ENCODE data around the gene FRMD3. TPM values are rescaled to one million over a fixed set of nuclear protein-coding genes. Genes with fewer than 3 reads are reported as not detected.

The FRMD3 gene
- total RNA-seq, 1 experiment from 2014 or later: 0.55 TPM

DNA sequence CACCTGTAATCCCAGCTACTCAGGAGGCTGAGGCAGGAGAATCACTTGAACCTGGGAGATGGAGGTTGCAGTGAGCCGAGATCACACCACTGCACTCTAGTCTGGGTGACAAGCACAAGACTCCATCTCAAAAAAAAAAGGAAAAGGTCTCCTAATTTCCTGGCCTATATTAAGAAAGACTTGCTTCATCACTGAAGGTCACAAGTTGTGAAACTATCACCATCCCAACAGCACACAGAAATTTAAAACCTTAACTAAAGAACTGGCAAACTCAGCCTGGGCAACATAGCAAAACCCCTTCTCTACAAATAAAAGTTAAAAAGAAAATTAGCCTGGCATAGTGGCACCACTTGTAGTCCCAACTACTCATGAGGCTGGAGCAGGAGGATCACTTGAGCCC, 17.2 kb downstream of the FRMD3 start:
- Histone ChIP-seq H3K23me2 (ENCODE audit: insufficient read length, low read depth, low read length, poor library complexity, severe bottlenecking) (no peaks in the 10 kb centered on the region), H2AFZ (ENCODE audit: low read length) (no peak overlapping the region), H2BK12ac (ENCODE audit: insufficient read length, low read depth, low read length) (no peak overlapping the region), H3K4ac (ENCODE audit: low read depth, low read length) (no peak overlapping the region), H4K5ac (ENCODE audit: insufficient read length, low read depth, low read length) (no peak overlapping the region), H4K20me1 (ENCODE audit: control insufficient read depth, insufficient read depth, insufficient read length) (no peaks in the 10 kb centered on the region), H3K4me2 (ENCODE audit: insufficient read depth, insufficient read length, low read length) (no peak overlapping the region), H4K91ac (ENCODE audit: insufficient read length, low read depth, low read length) (no peak overlapping the region), H2AK5ac (ENCODE audit: insufficient read length, low read length) (no peak overlapping the region), H3T11ph (ENCODE audit: low read length) (no peak overlapping the region), H3K23ac (ENCODE audit: insufficient read length, low read depth, low read length) (no peak overlapping the region), H2BK15ac (ENCODE audit: low read depth, low read length) (no peak overlapping the region), H2BK20ac (ENCODE audit: low read depth, low read length, poor library complexity, severe bottlenecking) (no peak overlapping the region), H3K79me2 (ENCODE audit: insufficient read depth, low read length) (no peaks in the 10 kb centered on the region), H3K18ac (ENCODE audit: insufficient read length, low read depth, low read length) (no peak overlapping the region), H3K4me1 (ENCODE audit: insufficient read depth, low read length) (no peaks in the 10 kb centered on the region), H3K27ac (ENCODE audit: insufficient read length, low read depth, low read length) (no peak overlapping the region), H4K8ac (replicated peaks; ENCODE audit: insufficient read length, low read depth, low read length) (no peak overlapping the region), H3K27me3 (ENCODE audit: insufficient read depth, low read length) (no peaks in the 10 kb centered on the region), H2BK5ac (ENCODE audit: insufficient read length, low read length) (no peak overlapping the region), H3K9me3 (ENCODE audit: control insufficient read depth, low read depth, low read length) (no peaks in the 10 kb centered on the region), H3K9ac (ENCODE audit: extremely low read depth, insufficient read length, low read length) (no peak overlapping the region), H3K56ac (ENCODE audit: insufficient read length, low read depth, low read length) (no peak overlapping the region), H3K79me1 (ENCODE audit: insufficient read depth, low read depth, low read length, poor library complexity, severe bottlenecking) (no peaks in the 10 kb centered on the region), H3K14ac (ENCODE audit: insufficient read depth, low read length) (no peak overlapping the region), H2BK120ac (ENCODE audit: low read depth, low read length, poor library complexity, severe bottlenecking) (no peak overlapping the region)
- H3K36me3 Mint-ChIP-seq (ENCODE audit: insufficient read depth in 1 of 3, low read depth in 3 of 3): peaks cover 0 to 4% (median 0%) of the 10 kb centered on the region in 3 experiments; a peak in 3 of 7 replicates
- H3K9me3 Mint-ChIP-seq: peaks cover 3 to 16% of the 10 kb centered on the region in 2 experiments
- no peak for DNase-seq
- H3K27me3 Mint-ChIP-seq (ENCODE audit: low read depth): peaks cover 5% of the 10 kb centered on the region
- no peak overlapping the region for H3K4me3 Mint-ChIP-seq
- TF ChIP-seq, protein P1, sequence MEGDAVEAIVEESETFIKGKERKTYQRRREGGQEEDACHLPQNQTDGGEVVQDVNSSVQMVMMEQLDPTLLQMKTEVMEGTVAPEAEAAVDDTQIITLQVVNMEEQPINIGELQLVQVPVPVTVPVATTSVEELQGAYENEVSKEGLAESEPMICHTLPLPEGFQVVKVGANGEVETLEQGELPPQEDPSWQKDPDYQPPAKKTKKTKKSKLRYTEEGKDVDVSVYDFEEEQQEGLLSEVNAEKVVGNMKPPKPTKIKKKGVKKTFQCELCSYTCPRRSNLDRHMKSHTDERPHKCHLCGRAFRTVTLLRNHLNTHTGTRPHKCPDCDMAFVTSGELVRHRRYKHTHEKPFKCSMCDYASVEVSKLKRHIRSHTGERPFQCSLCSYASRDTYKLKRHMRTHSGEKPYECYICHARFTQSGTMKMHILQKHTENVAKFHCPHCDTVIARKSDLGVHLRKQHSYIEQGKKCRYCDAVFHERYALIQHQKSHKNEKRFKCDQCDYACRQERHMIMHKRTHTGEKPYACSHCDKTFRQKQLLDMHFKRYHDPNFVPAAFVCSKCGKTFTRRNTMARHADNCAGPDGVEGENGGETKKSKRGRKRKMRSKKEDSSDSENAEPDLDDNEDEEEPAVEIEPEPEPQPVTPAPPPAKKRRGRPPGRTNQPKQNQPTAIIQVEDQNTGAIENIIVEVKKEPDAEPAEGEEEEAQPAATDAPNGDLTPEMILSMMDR (conservative IDR thresholded peaks at IDR 0.05): no peak
- H3K27ac Mint-ChIP-seq: no peak overlapping the region
- no CpG with 5 or more reads among the region's 1 CpG for WGBS (ENCODE audit: extremely low coverage, insufficient read length, low lambda C conversion rate)
- peaks cover 3 to 6% of the 10 kb centered on the region in 2 experiments; a peak in 2 of 4 replicates for H3K4me1 Mint-ChIP-seq

Data from H9 (cell line).